Thoracic aorta (tissue), 2 donors: ENCODE results near the gene ORC3. TPM values are rescaled to one million over a fixed set of nuclear protein-coding genes. Genes with fewer than 3 reads are reported as not detected.

ENCODE experiments used
- ATAC-seq: fragments of 150-250 bp; one replicate; pipeline ENCODE4 v1.8.0; 2017; ENCODE audit warnings: low read depth; ENCODE audit not compliant: insufficient number of reproducible peaks, low FRiP score
- DNase-seq: peaks from one replicate; pipeline ENCODE4 v3.0.0-alpha.2; 2020; ENCODE audit warnings: low spot score
- H3K27ac ChIP-seq, 2 donors: fragments of 200-600 bp; sonication (generic); 1 replicate in 1 of 2; 2 replicates in 1 of 2; pipeline ENCODE4 v1.5.1; 2016; ENCODE audit warnings: mild to moderate bottlenecking in 2 of 2, moderate library complexity in 2 of 2
- H3K27me3 ChIP-seq: fragments of 200-600 bp; sonication (generic); replicated peaks from 2 replicates; pipeline ENCODE4 v1.6.0; 2016; ENCODE audit warnings: mild to moderate bottlenecking; ENCODE audit not compliant: insufficient read depth
- H3K36me3 ChIP-seq: fragments of 200-600 bp; sonication (generic); one replicate; pipeline ENCODE4 v1.5.1; 2016
- H3K4me1 ChIP-seq, 2 donors: fragments of 200-600 bp; sonication (generic); 1 replicate in 1 of 2; 2 replicates in 1 of 2; pipeline versions ENCODE4 v1.5.1 to v1.6.0; 2016; ENCODE audit warnings: low read depth in 2 of 2, mild to moderate bottlenecking in 1 of 2; ENCODE audit not compliant: control insufficient read depth in 1 of 2
- H3K4me3 ChIP-seq: fragments of 200-600 bp; sonication (generic); 2 replicates; pipeline ENCODE4 v1.5.1; 2016; ENCODE audit warnings: mild to moderate bottlenecking
- H3K9me3 ChIP-seq: fragments of 200-600 bp; sonication (generic); 2 replicates; pipeline ENCODE4 v1.5.1; 2016
- CTCF ChIP-seq: fragments of 200-600 bp; sonication (generic); IDR thresholded peaks from one replicate; pipeline ENCODE4 v1.5.1; 2019; ENCODE audit warnings: antibody characterized with exemption
- total RNA-seq, 2 donors: library from RNA; depleted of rRNA; stranded (reverse); fragments of >200 nt; gene quantifications; one replicate each; pipeline versions ENCODE4 v1.1.0 to v1.2.3, GENCODE V29; 2016

Gene ORC3
- total RNA-seq, 2 donors from 2014 or later = 7.3 to 13.8 TPM

GRCh38 chr6:87645080-87645479 is 55.1 kb downstream of the ORC3 start:
- no peak for DNase-seq

GRCh38 chr6:87653074-87653962 is 63.4 kb downstream of the ORC3 start:
- DNase-seq (no peak), ATAC-seq (no peak)
- no peak for TF ChIP-seq CTCF
- H3K9me3 ChIP-seq = no peaks in the 10 kb centered on the region
- H3K27ac ChIP-seq = no peak overlapping the region
- peaks cover 0 to 1% of the 10 kb centered on the region in 2 donors for H3K4me1 ChIP-seq
- no peaks in the 10 kb centered on the region for H3K27me3 ChIP-seq
- no peak overlapping the region for H3K4me3 ChIP-seq
- no peaks in the 10 kb centered on the region for H3K36me3 ChIP-seq

More at GRCh38 chr6:87645080-87645479, 55.1 kb downstream of the ORC3 start:
- H3K9me3 ChIP-seq = no peaks in the 10 kb centered on the region
- no peak overlapping the region for H3K27ac ChIP-seq
- H3K27me3 ChIP-seq = no peaks in the 10 kb centered on the region
- no peaks in the 10 kb centered on the region for H3K36me3 ChIP-seq
- no peak for TF ChIP-seq CTCF
- no peaks in the 10 kb centered on the region for H3K4me1 ChIP-seq
- no peak overlapping the region for H3K4me3 ChIP-seq
- ATAC-seq = no peak

GRCh38 chr6:87654122-87654521 is 64.2 kb downstream of the ORC3 start:
- Histone ChIP-seq H3K9me3 (no peaks in the 10 kb centered on the region), H3K36me3 (no peaks in the 10 kb centered on the region), H3K27ac (no peak overlapping the region), H3K4me3 (no peak overlapping the region), H3K27me3 (no peaks in the 10 kb centered on the region), H3K4me1 (peaks cover 3 to 8% of the 10 kb centered on the region in 2 donors)
- ATAC-seq (no peak), DNase-seq (no peak)
- TF ChIP-seq CTCF = no peak

- peaks cover 12 to 16% of the 10 kb centered on the region in 2 donors for H3K4me1 ChIP-seq
- DNase-seq = no peak
- H3K9me3 ChIP-seq = no peaks in the 10 kb centered on the region
- TF ChIP-seq CTCF = no peak
- H3K4me3 ChIP-seq = no peak overlapping the region
- no peaks in the 10 kb centered on the region for H3K27me3 ChIP-seq
- H3K36me3 ChIP-seq = no peaks in the 10 kb centered on the region
- no peak for ATAC-seq
- no peak overlapping the region for H3K27ac ChIP-seq
These were observed 65.0 kb downstream of the ORC3 start for GRCh38 chr6:87654875-87655454.

GRCh38 chr6:87655824-87656223 is 65.9 kb downstream of the ORC3 start:
- ATAC-seq = no peak
- Histone ChIP-seq H3K4me1 (peaks cover 19 to 25% of the 10 kb centered on the region in 2 donors), H3K4me3 (no peak overlapping the region), H3K27me3 (no peaks in the 10 kb centered on the region), H3K9me3 (no peaks in the 10 kb centered on the region), H3K27ac (no peak overlapping the region), H3K36me3 (no peaks in the 10 kb centered on the region)
- DNase-seq = no peak
- TF ChIP-seq CTCF = no peak
